GM12878 (cell line): ENCODE measurements around the gene ADAT3. TPM values are rescaled to one million over a fixed set of nuclear protein-coding genes. Genes with fewer than 3 reads are reported as not detected.

Source experiments
- ATAC-seq: fragments of 200-7000 bp; cut with Tn5 transposase; 3 replicates; pipeline ENCODE4 v1.9.1; 2020; ENCODE audit warnings: mild to moderate bottlenecking, moderate library complexity
- BruUV-seq: library from RNA; stranded (reverse); fragments of 400-500 nt; replicated peaks from 2 replicates; lab custom pipeline; 2021; lab: Mats Ljungman, UMichigan
- CTCF ChIA-PET: fragments of 300-600 bp; sonication (Branson Sonifier 250); formaldehyde crosslinking; extraction: SDS; loops from one replicate; lab custom pipeline; 2021; ENCODE audit warnings: inconsistent platforms; lab: Yijun Ruan, JAX
- POLR2A ChIA-PET: fragments of 350-600 bp; formaldehyde crosslinking; extraction: SDS; loops from one replicate; lab custom pipeline; 2021; ENCODE audit warnings: inconsistent platforms; lab: Charles Lee
- RAD21 ChIA-PET: fragments of 300-600 bp; sonication (Branson Sonifier 250); formaldehyde crosslinking; loops from one replicate; lab custom pipeline; 2023; ENCODE audit warnings: antibody characterized with exemption; ENCODE audit not compliant: unreplicated experiment; lab: Charles Lee
- SMC1A ChIA-PET: fragments of 300-600 bp; sonication (Branson Sonifier 250); formaldehyde crosslinking; loops from one replicate; lab custom pipeline; 2023; ENCODE audit not compliant: unreplicated experiment, uncharacterized antibody; lab: Charles Lee
- DNase-seq: peaks from one replicate; pipeline ENCODE4 v3.0.0-alpha.2; 2011; ENCODE audit warnings: low read depth, low spot score
- FAIRE-seq: peaks from 3 replicates; lab custom pipeline; 2011; peaks lifted over from hg19 to GRCh38; lab: Jason Lieb, UNC
- H2AFZ ChIP-seq: 2 replicates; pipeline ENCODE4 v1.6.0; 2011; ENCODE audit warnings: low read depth, low read length, control low read depth; ENCODE audit not compliant: control insufficient read depth
- H3K27ac ChIP-seq: 2 replicates; pipeline ENCODE4 v1.5.1; 2011; ENCODE audit warnings: control low read depth; ENCODE audit not compliant: control insufficient read depth, insufficient read depth
- H3K27me3 ChIP-seq, 2 experiments: replicated peaks in 1 of 2; 2 replicates each; pipeline versions ENCODE4 v1.6.0 to v1.6.1; 2011; ENCODE audit warnings: low read length in 1 of 2; ENCODE audit not compliant: control insufficient read depth in 2 of 2, insufficient read depth in 2 of 2
- H3K36me3 ChIP-seq, 2 experiments: 2 replicates each; pipeline ENCODE4 v1.5.1; 2011; ENCODE audit warnings: low read length in 1 of 2; ENCODE audit not compliant: control insufficient read depth in 2 of 2, insufficient read depth in 2 of 2
- H3K4me1 ChIP-seq: 2 replicates; pipeline ENCODE4 v1.6.1; 2011; ENCODE audit warnings: mild to moderate bottlenecking, low read length, moderate library complexity, mixed read lengths; ENCODE audit not compliant: control insufficient read depth, insufficient read depth
- H3K4me2 ChIP-seq: 2 replicates; pipeline ENCODE4 v1.6.0; 2011; ENCODE audit warnings: control low read depth; ENCODE audit not compliant: control insufficient read depth, insufficient read depth
- H3K4me3 ChIP-seq: fragments of 200-600 bp; sonication (generic); 2 replicates; pipeline ENCODE4 v1.5.1; 2016
- H3K79me2 ChIP-seq: 2 replicates; pipeline ENCODE4 v1.6.0; 2011; ENCODE audit warnings: low read length; ENCODE audit not compliant: control insufficient read depth, insufficient read depth
- H3K9ac ChIP-seq: 2 replicates; pipeline ENCODE4 v1.8.0; 2011; ENCODE audit warnings: low read length, control low read depth, mixed read lengths; ENCODE audit not compliant: control insufficient read depth, insufficient read depth
- H3K9me3 ChIP-seq: replicated peaks from 3 replicates; pipeline ENCODE4 v1.5.1; 2011; ENCODE audit warnings: mild to moderate bottlenecking, low read length; ENCODE audit not compliant: control insufficient read depth, insufficient read depth
- H4K20me1 ChIP-seq: 2 replicates; pipeline ENCODE4 v1.6.0; 2011; ENCODE audit not compliant: control insufficient read depth, insufficient read depth
- ATF7 ChIP-seq: fragments of 450-650 bp; IDR thresholded peaks from 2 replicates; pipeline ENCODE4 v1.6.1; 2016; ENCODE audit warnings: low read depth, mild to moderate bottlenecking
- BACH1 ChIP-seq: fragments of 450-650 bp; IDR thresholded peaks from 2 replicates; pipeline ENCODE4 v1.6.1; 2017; ENCODE audit warnings: mild to moderate bottlenecking, borderline replicate concordance
- CBFB ChIP-seq: IDR thresholded peaks from 2 replicates; pipeline ENCODE4 v1.6.1; 2016; ENCODE audit warnings: antibody characterized with exemption, low read depth
- CBX3 ChIP-seq: fragments of 200-600 bp; sonication (generic); IDR thresholded peaks from 2 replicates; pipeline ENCODE4 v1.6.1; 2016; ENCODE audit warnings: low read depth, borderline replicate concordance
- ESRRA ChIP-seq: IDR thresholded peaks from 2 replicates; pipeline ENCODE4 v1.6.1; 2012; ENCODE audit warnings: mild to moderate bottlenecking, low read length, improper control_type of control experiment
- EZH2 ChIP-seq: IDR thresholded peaks from 2 replicates; pipeline ENCODE4 v1.6.1; 2012; ENCODE audit warnings: low read depth, mild to moderate bottlenecking, control low read depth, inconsistent platforms, low read length, borderline replicate concordance; ENCODE audit not compliant: control insufficient read depth
- FOS ChIP-seq: IDR thresholded peaks from 3 replicates; pipeline ENCODE4 v1.6.1; 2011; ENCODE audit warnings: borderline replicate concordance; ENCODE audit not compliant: insufficient read length; ENCODE audit errors: extremely low read depth
- FOXM1 ChIP-seq: IDR thresholded peaks from 2 replicates; pipeline ENCODE4 v1.6.1; 2012; ENCODE audit warnings: low read depth, mild to moderate bottlenecking, inconsistent platforms, low read length, moderate library complexity
- GABPA ChIP-seq: IDR thresholded peaks from 2 replicates; pipeline ENCODE4 v1.6.1; 2014; ENCODE audit warnings: antibody characterized with exemption, low read depth, mild to moderate bottlenecking, inconsistent platforms
- IRF4 ChIP-seq: IDR thresholded peaks from 2 replicates; pipeline ENCODE4 v1.6.1; 2011; ENCODE audit warnings: low read depth, low read length
- JUND ChIP-seq: IDR thresholded peaks from 2 replicates; pipeline ENCODE4 v1.6.1; 2012; ENCODE audit warnings: low read depth, mild to moderate bottlenecking, low read length, improper control_type of control experiment, moderate library complexity
- NBN ChIP-seq: fragments of 450-650 bp; IDR thresholded peaks from 2 replicates; pipeline ENCODE4 v1.6.1; 2016
- NFYA ChIP-seq: IDR thresholded peaks from 2 replicates; pipeline ENCODE4 v1.6.1; 2011; ENCODE audit warnings: low read depth, mild to moderate bottlenecking, low read length, improper control_type of control experiment, borderline replicate concordance
- NFYB ChIP-seq: IDR thresholded peaks from 2 replicates; pipeline ENCODE4 v1.6.1; 2011; ENCODE audit warnings: low read depth, mild to moderate bottlenecking, low read length, improper control_type of control experiment, moderate library complexity; ENCODE audit not compliant: insufficient read depth
- PAX8 ChIP-seq: fragments of 450-650 bp; IDR thresholded peaks from 2 replicates; pipeline ENCODE4 v1.6.1; 2017; ENCODE audit warnings: mild to moderate bottlenecking, moderate library complexity
- POLR2AphosphoS2 ChIP-seq: IDR thresholded peaks from 2 replicates; pipeline ENCODE4 v1.6.1; 2011; ENCODE audit warnings: low read depth, mild to moderate bottlenecking, low read length, improper control_type of control experiment, moderate library complexity
- SRF ChIP-seq, 2 experiments: IDR thresholded peaks; 2 replicates each; pipeline ENCODE4 v1.6.1; 2011; ENCODE audit warnings: low read depth in 2 of 2, low read length in 2 of 2, mild to moderate bottlenecking in 1 of 2, moderate library complexity in 1 of 2
- TAF1 ChIP-seq: IDR thresholded peaks from 2 replicates; pipeline ENCODE4 v1.6.1; 2011; ENCODE audit warnings: mild to moderate bottlenecking, low read depth, low read length, borderline replicate concordance
- YY1 ChIP-seq: IDR thresholded peaks from 2 replicates; pipeline ENCODE4 v1.6.1; 2011; ENCODE audit warnings: low read depth, mild to moderate bottlenecking, low read length
- WGBS: methylation state at CpG from one replicate; pipeline ENCODE4 v1.1.6; 2016; ENCODE audit warnings: low lambda C conversion rate; ENCODE audit not compliant: insufficient replicate concordance, insufficient coverage; ENCODE audit errors: missing lambda C conversion rate; 5-methylcytosine and 5-hydroxymethylcytosine counted together
- in situ Hi-C: fragments of 300-500 bp; cut with MboI; formaldehyde crosslinking; loops from 9 replicates; pipeline ENCODE4 v1.14.3; 2018; ENCODE audit warnings: mixed read lengths
- intact Hi-C: fragments of 100-400 bp; cut with micrococcal nuclease; formaldehyde crosslinking; loops from one replicate; pipeline ENCODE4 v1.14.2; 2022; ENCODE audit not compliant: unreplicated experiment
- polyA plus RNA-seq, 11 experiments: library from polyadenylated mRNA; depleted of rRNA in 4 of 11; unstranded in 6 of 11; stranded (reverse) in 5 of 11; fragments of >200 nt; fragmentation: Nextera tagmentation in 4 of 11; fragmentation: Illumina TruSeq in 1 of 11; extraction: Ambion mirVana in 4 of 11; extraction: Trizol in 1 of 11; gene quantifications; 1 replicate in 1 of 11; 2 replicates in 10 of 11; pipeline versions ENCODE4 v1.2.1 to v1.2.3, GENCODE V29; 2011 to 2016; ENCODE audit warnings: inconsistent platforms in 2 of 11, missing spikeins in 2 of 11, low read depth in 1 of 11
- total RNA-seq, 4 experiments: library from RNA; depleted of rRNA in 3 of 4; stranded (reverse); fragments of >200 nt in 3 of 4; fragmentation: Illumina TruSeq in 1 of 4; extraction: Trizol in 1 of 4; gene quantifications; 2 replicates each; pipeline versions ENCODE4 v1.2.1 to v1.2.3, GENCODE V29; 2013 to 2021
- TF ChIP-seq, protein P1 (sequence below): fragments of 150-350 bp; IDR thresholded peaks from 2 replicates; pipeline ENCODE4 v1.6.1; 2016; ENCODE audit warnings: low read depth, low read length

The ADAT3 gene
- total and polyA plus RNA-seq, 10 of the 15 experiments (the other 5 are each of a cell fraction or from before 2014, with no cell fraction given): 0.27 to 11.8 (median 7.7) TPM; not detected in 3

DNA sequence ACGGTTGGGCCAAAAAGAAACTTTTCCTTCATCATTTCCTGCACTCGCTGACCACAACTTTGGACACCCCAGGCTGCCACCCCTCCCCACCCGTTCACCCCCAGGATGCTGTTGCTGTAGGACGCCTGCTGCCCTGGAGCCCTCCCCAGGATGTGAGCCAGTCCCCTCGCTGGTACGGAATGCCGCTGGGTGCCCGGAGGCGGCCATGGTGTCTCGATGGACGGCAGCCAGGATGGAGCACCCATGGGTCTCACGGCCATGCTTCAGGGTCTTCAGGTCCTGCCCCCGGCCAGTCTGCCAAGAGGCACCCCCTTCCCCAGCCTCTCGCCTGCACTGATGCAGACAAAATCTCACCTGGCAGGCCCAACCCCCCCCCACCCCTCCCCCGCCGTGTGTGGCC, 20.3 kb downstream of the ADAT3 start:
- Histone ChIP-seq H3K9me3 (no peaks in the 10 kb centered on the region), H3K4me3 (no peak overlapping the region), H2AFZ (no peak overlapping the region), H4K20me1 (no peaks in the 10 kb centered on the region), H3K79me2 (no peaks in the 10 kb centered on the region), H3K9ac (no peak overlapping the region), H3K4me2 (no peak overlapping the region), H3K36me3 (peaks cover 5 to 6% of the 10 kb centered on the region in 2 experiments; a peak in 3 of 4 replicates), H3K4me1 (peaks cover 31% of the 10 kb centered on the region), H3K27ac (no peak overlapping the region), H3K27me3 (no peaks in the 10 kb centered on the region)
- POLR2A ChIA-PET: no interaction called here
- RAD21 ChIA-PET: no interaction called here
- 79% methylated on average over 10 of the region's 16 CpGs for WGBS
- TF ChIP-seq GABPA (no peak), ESRRA (no peak), EZH2 (no peak), NFYA (no peak), IRF4 (no peak), ATF7 (no peak), TAF1 (no peak), NFYB (no peak), FOXM1 (no peak), FOS (no peak), NBN (no peak), YY1 (no peak), PAX8 (no peak), POLR2AphosphoS2 (no peak), SRF (IDR thresholded peaks at IDR 0.05; ENCODE audit: low read depth in 2 of 2, low read length in 2 of 2) (no peak), CBX3 (no peak), CBFB (no peak), BACH1 (no peak), JUND (no peak)
- TF ChIP-seq, protein P1, sequence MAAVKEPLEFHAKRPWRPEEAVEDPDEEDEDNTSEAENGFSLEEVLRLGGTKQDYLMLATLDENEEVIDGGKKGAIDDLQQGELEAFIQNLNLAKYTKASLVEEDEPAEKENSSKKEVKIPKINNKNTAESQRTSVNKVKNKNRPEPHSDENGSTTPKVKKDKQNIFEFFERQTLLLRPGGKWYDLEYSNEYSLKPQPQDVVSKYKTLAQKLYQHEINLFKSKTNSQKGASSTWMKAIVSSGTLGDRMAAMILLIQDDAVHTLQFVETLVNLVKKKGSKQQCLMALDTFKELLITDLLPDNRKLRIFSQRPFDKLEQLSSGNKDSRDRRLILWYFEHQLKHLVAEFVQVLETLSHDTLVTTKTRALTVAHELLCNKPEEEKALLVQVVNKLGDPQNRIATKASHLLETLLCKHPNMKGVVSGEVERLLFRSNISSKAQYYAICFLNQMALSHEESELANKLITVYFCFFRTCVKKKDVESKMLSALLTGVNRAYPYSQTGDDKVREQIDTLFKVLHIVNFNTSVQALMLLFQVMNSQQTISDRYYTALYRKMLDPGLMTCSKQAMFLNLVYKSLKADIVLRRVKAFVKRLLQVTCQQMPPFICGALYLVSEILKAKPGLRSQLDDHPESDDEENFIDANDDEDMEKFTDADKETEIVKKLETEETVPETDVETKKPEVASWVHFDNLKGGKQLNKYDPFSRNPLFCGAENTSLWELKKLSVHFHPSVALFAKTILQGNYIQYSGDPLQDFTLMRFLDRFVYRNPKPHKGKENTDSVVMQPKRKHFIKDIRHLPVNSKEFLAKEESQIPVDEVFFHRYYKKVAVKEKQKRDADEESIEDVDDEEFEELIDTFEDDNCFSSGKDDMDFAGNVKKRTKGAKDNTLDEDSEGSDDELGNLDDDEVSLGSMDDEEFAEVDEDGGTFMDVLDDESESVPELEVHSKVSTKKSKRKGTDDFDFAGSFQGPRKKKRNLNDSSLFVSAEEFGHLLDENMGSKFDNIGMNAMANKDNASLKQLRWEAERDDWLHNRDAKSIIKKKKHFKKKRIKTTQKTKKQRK: no peak
- no peak for ATAC-seq
- no peak for DNase-seq
- SMC1A ChIA-PET: no interaction called here
- FAIRE-seq: no peak
- CTCF ChIA-PET: no interaction called here
- in situ Hi-C loops (no loop called here), intact Hi-C loops (no loop called here)
- TSS peak; percentile 71 for BruUV-seq
